Stimulated activated CD8-positive, alpha-beta memory T cell treated with anti-CD3 and anti-CD28 coated beads, Interleukin-7, amount 100 ng/mL, for 1 hour (primary cell): ENCODE measurements around the gene BRF1.
A peak's percentile ranks its signal among the peaks of the same experiment; 100 is the strongest.
"Not testable (repeated sequence)": the region's sequence is repeated elsewhere in the genome, so short reads cannot be mapped to it uniquely, and the experiment has no call there.

Experiments used
- DNase-seq, 2 donors: peaks; one replicate each; pipeline ENCODE4 v3.0.0-alpha.2; 2020; ENCODE audit warnings: low read depth in 2 of 2

The BRF1 gene

GRCh38 chr14:105300542-105301102, at the start of gene BRF1:
BRF1 (minus strand) TSS chr14:105301001; CDS start chr14:105300629, 372 bp downstream.
- DNase-seq: peak; percentile 92

GRCh38 chr14:105349992-105350391, 49.2 kb upstream of the BRF1 start:
- no peak for DNase-seq

DNA sequence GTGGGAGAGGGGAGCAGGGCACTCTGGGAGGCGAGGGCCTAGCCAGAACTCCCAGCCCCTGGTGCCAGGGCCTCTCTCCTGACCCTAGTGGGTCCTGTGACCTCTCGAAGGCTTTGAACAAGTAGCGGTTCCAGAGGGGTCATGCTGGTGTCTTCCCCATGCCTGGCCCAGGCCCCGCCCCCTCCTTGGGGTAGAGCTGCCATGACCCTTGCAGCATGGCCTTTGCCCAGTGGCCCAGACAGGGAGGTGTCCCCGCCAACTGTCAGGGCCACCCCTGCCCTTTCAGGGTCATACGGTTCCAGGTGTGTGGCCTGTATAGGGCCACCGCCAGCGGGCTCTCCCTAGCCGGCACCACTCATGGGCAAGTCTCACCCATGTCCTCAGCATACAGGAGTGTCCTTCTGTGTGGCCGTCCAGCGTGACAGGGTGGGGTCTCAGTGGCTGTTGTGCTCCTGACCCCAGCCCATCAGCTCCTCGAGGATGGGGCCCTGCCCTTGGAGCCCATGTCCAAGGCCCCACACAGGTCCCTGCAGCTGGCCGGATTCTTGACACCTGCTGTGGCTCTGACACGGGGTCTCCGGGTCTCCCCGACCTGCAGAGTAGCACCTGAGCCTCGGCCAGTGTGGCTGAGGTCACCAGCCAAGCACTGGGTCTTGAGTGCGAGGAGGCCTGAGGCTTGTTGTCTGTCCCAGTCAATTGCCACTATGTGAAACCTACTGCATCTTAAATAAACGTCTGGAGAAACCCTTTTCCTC, 48.3 kb upstream of the BRF1 start:
- DNase-seq: no peak

GRCh38 chr14:105348169-105348944, 47.6 kb upstream of the BRF1 start:
- DNase-seq: no peak

DNA sequence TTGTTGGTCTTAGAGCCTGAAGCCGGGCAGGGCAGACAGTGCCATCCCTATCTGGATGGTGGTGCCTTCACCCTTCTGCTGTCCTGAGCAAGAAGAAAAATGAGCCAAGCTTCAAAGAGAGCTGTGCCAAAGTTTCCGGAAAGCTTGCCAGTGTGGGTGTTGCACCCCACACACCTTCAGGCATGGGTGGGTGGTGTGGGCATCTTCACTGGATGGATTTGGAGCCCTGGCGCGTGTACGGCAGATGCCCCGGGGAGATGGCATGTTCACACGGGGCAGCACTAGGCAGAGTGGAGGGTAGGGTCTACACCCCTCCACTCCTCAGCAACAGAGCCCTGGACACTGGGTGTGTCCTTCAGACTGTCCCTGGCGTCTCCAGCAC, 46.8 kb upstream of the BRF1 start:
- DNase-seq: no peak

DNA sequence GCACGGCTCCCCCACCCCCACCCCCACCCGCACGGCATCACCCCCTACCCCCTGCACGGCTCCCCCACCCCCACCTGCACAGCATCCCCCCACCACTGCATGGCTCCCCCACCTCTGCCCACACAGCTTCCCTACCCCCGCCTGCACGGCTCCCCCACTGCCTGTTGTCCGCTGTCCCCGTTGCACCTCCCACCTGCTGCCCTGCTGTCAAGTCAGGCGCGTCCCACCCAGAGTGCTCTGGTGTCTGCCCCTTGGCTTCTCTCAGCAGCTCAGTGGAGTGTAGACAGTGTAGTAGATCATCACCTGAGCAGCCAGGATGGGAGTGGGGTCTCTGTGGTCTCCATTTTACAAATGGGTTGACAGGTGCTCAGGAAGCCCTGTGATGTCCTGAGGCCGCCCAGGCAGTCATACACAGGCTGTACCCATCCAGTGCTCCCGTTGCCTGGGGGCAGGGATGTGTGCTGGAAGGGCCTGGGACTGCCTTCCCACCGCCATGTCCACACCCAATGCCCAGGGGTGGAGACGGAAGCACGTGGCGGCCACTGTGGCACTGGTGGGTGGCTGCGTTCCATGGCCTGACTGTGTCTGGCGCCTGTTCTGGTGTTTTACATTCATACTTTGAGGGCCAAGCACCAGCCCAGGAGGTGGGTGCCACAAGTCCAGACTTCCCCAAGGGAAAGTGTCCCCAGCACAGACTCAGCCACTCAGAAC, 46.2 kb upstream of the BRF1 start:
- no peak for DNase-seq

DNA sequence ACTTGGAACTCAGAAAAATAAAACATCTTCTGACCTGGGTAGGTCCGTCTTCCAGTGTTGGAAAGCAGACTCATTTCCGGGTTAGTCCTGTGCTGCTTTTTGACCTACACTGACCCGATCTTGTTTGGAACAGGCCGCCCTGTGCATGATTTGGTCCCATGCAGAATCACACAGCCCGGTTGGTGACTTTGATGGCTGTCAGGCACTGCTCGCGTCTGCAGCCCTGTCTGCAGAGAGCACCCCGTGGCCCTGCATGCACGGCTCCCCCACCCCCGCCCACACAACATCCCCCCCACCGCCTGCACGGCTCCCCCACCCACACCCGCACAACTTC, 45.4 kb upstream of the BRF1 start:
- DNase-seq: no peak

DNA sequence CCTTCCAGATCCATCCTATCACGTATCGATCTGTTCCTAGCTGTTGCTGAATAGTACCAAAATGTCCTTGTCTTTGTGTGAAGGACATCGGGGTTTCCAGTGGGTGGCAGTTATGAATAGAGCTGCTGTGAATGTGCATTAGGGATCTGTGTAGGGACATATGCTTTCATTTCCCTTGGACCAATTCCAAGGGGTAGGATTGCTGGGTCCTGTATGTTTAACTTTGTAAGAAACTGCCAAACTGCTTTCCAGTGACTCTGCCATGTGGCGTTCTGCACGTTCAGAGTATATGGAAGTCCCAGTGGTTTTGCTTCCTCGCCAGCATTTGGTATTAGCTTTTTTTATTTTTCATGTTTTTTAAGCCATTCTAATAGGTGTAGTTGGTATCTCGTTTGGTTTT, 42.4 kb upstream of the BRF1 start:
- DNase-seq: no peak

DNA sequence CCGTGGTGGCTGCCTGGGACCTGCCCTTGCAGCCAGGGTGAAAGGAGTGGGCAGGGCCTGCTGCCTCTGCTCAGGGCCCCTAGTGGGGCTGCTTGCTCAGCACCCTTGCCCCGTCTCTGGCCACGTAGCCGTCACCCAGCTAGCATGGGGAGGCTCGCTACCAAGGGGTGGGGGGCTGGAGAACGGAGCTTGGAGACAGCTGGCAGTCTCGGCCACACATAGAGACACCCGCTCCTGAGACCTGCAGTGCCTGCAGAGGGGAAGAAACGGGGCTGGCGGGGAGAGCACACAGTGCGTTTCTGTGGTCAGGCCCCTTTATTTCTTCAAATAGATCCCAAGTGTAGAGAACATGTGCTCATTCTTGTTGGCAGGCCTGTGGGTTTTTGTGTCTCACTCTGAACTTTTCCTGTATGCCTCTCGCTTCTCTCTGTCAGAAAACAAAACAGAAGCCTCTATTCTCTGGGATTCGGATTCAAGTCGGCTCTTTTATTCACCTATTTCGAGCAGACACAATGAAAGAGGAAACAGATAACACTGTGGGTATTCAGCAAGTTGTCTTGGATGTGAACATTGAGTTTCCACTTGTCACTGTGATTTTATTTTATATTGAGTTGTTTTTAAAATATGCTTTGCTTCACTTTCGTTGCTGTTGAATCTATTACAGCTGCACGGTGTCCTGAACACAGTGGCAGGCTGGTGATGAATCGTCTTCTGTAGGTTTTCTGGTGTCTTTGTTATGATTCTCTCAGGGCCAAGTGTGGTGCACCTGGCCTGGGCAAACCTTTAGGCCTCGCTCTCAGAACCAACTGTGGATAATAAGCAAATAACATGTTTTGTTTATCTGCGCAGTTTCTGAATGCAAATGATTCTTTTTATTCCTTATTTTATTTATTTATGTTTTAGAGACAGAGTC, 40.3 kb upstream of the BRF1 start:
- DNase-seq: no peak

GRCh38 chr14:105337966-105338741, 37.4 kb upstream of the BRF1 start:
- no peak for DNase-seq

DNA sequence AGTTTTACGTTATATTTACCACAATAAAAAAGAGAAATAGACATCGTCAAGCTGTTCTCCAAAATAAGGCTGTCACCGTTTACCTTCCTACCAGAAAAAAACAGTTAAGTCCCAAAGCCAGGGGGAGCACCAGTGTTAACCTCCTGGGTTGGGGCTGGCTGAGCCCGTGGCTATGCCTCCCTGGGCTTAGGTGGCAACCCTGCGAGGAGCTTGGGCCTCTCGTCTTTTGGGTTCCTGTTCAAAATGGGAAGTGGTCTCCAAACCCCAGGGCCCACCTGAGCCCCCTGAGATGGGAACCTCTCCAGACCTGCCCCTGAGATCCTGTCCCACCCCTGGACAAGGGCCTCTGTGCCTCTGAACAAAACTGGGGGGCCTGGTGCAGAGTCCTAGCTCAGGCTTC, 36.6 kb upstream of the BRF1 start:
- DNase-seq: no peak

GRCh38 chr14:105336477-105337287, 35.9 kb upstream of the BRF1 start:
- no peak for DNase-seq

- DNase-seq: no peak
Measured at GRCh38 chr14:105335735-105336476, 35.1 kb upstream of the BRF1 start.

GRCh38 chr14:105335231-105335542, 34.4 kb upstream of the BRF1 start:
- DNase-seq: not testable (repeated sequence)

DNA sequence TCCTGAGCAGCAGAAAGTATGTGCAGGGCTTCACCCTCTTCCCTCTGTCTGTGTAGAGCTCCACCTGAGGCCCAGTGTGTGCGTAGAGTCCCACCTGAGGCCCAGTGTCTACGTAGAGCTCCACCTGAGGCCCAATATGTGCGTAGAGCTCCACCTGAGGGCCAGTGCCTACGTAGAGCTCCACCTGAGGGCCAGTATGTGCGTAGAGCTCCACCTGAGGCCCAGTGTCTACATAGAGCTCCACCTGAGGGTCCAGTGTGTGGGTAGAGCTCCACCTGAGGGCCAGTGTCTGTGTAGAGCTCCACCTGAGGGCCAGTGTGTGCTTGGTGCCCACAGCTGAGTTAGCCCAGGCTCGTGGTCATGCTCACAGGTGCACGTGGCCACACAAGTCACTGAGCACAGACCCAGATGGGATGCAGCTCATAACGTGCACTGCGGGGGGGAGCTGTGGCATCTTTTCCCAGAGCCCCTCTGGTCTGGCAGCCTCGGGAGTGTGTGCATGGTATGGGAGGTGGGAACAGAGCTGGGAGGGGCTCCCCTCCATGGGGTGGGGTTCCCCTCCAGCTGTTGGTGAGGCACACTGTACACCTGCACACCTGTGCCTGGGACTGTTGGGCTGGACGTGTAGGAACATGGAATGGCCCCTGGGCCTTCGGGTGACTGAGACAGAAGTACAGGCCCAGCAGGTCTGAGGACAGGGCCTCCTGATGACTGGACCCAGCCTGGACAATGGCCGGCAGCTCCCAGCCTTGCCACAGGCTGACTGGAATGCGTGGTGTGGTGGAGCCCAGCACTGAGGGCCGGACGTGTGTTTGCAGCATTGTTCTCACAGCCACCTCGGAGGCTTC, 33.8 kb upstream of the BRF1 start:
- DNase-seq: no peak

DNA sequence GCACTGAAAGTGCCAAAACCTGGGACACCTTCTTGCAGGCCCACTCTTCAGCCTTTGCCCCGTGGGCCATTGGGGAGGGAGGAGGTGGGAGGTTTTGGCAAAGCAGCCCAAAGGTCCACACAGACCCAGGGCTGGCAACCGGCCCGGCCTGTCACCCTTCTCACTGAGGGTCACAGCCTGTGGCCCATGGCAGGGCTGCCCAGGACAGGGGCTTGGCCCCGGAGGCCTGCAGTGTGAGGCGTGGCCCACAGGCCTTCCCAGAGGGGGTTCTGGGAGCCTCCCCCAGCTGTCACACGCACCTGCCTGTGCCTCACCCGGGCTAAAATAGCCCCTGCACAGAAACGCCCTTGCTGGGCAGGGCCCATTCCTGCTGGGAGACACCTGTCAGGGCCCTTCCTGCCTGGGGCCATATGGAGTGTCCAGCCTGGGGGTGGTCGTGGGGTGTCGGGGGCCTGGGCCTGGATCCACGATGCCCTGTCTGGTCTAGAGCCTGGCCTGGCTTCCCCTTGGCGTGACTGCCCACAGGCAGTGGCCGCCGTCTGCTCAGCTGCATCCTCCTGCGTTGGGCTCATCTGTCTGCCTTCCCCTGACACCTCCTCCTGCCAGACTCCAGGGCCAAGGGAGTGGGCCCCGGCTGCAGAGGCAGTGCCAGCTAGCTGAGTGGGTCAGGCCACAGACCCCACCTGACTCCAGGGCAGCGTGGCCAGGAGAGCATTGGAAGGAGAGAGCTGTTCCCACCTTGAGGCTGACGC, 33.0 kb upstream of the BRF1 start:
- DNase-seq: no peak

DNA sequence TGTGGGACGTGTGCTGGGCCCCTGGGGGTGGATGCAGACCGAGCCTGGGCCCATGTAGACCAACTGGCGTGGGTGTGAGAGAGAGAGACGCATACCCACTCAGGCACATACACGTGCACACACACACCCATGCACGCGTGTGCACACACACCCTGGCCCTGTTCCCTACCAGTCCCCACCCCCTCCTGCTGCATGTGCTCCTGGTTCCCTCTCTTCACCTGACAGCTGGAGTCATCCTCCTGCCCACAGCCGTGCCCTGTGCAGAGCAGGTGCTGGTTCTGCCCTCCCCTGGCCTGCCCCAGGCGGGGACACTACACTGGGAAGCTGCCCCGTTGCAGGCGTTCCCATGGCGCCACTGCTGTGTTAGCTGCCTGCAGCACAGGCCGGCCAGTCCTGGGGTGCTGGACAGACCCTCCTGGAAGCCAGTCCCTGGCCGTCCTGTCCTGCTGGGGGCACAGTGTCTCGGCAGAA, 32.3 kb upstream of the BRF1 start:
- no peak for DNase-seq
